Thymus (tissue), 11 donors: Measurements from ENCODE around the gene MCF2L2. TPM values are rescaled to one million over a fixed set of nuclear protein-coding genes. Genes with fewer than 3 reads are reported as not detected.
A peak's percentile ranks its signal among the peaks of the same experiment; 100 is the strongest.

ENCODE experiments used
- DNase-seq, 9 donors: peaks; one replicate each; pipeline ENCODE4 v3.0.0-alpha.2; 2013; ENCODE audit warnings: low spot score in 9 of 9, low read depth in 6 of 9, missing footprints in 1 of 9
- H3K27ac ChIP-seq, 2 donors: one replicate each; pipeline ENCODE4 v1.5.1; 2013; ENCODE audit warnings: control low read depth in 1 of 2, low read depth in 1 of 2, low read length in 1 of 2, mild to moderate bottlenecking in 1 of 2, moderate library complexity in 1 of 2
- H3K27me3 ChIP-seq, 2 donors: one replicate each; pipeline ENCODE4 v1.5.1; 2013; ENCODE audit warnings: low read length in 1 of 2; ENCODE audit not compliant: control insufficient read depth in 2 of 2, insufficient read depth in 1 of 2
- H3K36me3 ChIP-seq, 2 donors: one replicate each; pipeline ENCODE4 v1.5.1; 2013; ENCODE audit warnings: low read length in 1 of 2, mild to moderate bottlenecking in 1 of 2, moderate library complexity in 1 of 2; ENCODE audit not compliant: control insufficient read depth in 2 of 2, insufficient read depth in 2 of 2
- H3K4me1 ChIP-seq, 2 donors: one replicate each; pipeline ENCODE4 v1.5.1; 2013; ENCODE audit warnings: low read length in 2 of 2; ENCODE audit not compliant: control insufficient read depth in 2 of 2, insufficient read depth in 2 of 2
- H3K4me3 ChIP-seq, 2 donors: one replicate each; pipeline ENCODE4 v1.5.1; 2013; ENCODE audit warnings: low read length in 2 of 2, control low read depth in 1 of 2, mild to moderate bottlenecking in 1 of 2
- H3K9me3 ChIP-seq, 2 donors: one replicate each; pipeline ENCODE4 v1.5.1; 2013; ENCODE audit warnings: low read length in 1 of 2, mild to moderate bottlenecking in 1 of 2; ENCODE audit not compliant: control insufficient read depth in 2 of 2, insufficient read depth in 1 of 2
- WGBS: extraction: QIAGEN DNeasy Blood & Tissue Kit; methylation state at CpG from one replicate; pipeline ENCODE4 v1.1.7; 2013; 5-methylcytosine and 5-hydroxymethylcytosine counted together
- polyA plus RNA-seq: library from polyadenylated mRNA; stranded (reverse); fragments of 200-250 nt; gene quantifications from one replicate; pipeline ENCODE4 v1.2.3, GENCODE V29; 2013
- total RNA-seq: library from RNA; stranded (reverse); fragments of 120-200 nt; gene quantifications from one replicate; pipeline ENCODE4 v1.2.4, GENCODE V29; 2013
- donor health status: healthy.

Gene MCF2L2
- total and polyA plus RNA-seq, 2 donors, result 1.0 to 1.1 TPM

- Histone ChIP-seq H3K4me3 (no peak overlapping the region), H3K4me1 (peaks cover 0 to 3% of the 10 kb centered on the region in 2 donors), H3K36me3 (no peaks in the 10 kb centered on the region), H3K27ac (no peak overlapping the region), H3K27me3 (no peaks in the 10 kb centered on the region), H3K9me3 (no peaks in the 10 kb centered on the region)
- DNase-seq, result no peak
- WGBS, result 99% methylated on average over 3 of the region's 3 CpGs
These were observed 165.5 kb downstream of the MCF2L2 start for GRCh38 chr3:183262875-183263378.

- no peak overlapping the region for H3K27ac ChIP-seq
- peaks cover 0 to 3% of the 10 kb centered on the region in 2 donors for H3K4me1 ChIP-seq
- WGBS, result 94% methylated on average over 5 of the region's 5 CpGs
- no peak for DNase-seq
- no peak overlapping the region for H3K4me3 ChIP-seq
- H3K9me3 ChIP-seq, result no peaks in the 10 kb centered on the region
- H3K36me3 ChIP-seq, result no peaks in the 10 kb centered on the region
- H3K27me3 ChIP-seq, result peaks cover 2% of the 10 kb centered on the region in 2 donors
These were observed 167.2 kb downstream of the MCF2L2 start for GRCh38 chr3:183261151-183261724.

- H3K27me3 ChIP-seq, result peaks cover 7 to 9% of the 10 kb centered on the region in 2 donors
- 58% methylated on average over 7 of the region's 7 CpGs for WGBS
- no peaks in the 10 kb centered on the region for H3K36me3 ChIP-seq
- no peak for DNase-seq
- no peak overlapping the region for H3K27ac ChIP-seq
- peaks cover 0 to 1% of the 10 kb centered on the region in 2 donors for H3K4me1 ChIP-seq
- H3K9me3 ChIP-seq, result peaks cover 0 to 1% of the 10 kb centered on the region in 2 donors
- no peak overlapping the region for H3K4me3 ChIP-seq
These were observed 168.1 kb downstream of the MCF2L2 start for GRCh38 chr3:183260167-183260904.

- H3K4me3 ChIP-seq, result no peak overlapping the region
These were observed 168.8 kb downstream of the MCF2L2 start for GRCh38 chr3:183259621-183260020.

GRCh38 chr3:183259087-183259486 lies 169.3 kb downstream of the MCF2L2 start:
- Histone ChIP-seq H3K27me3 (peaks cover 20 to 21% of the 10 kb centered on the region in 2 donors), H3K4me1 (peaks cover 2 to 6% of the 10 kb centered on the region in 2 donors), H3K27ac (no peak overlapping the region), H3K36me3 (no peaks in the 10 kb centered on the region), H3K9me3 (peaks cover 3 to 8% of the 10 kb centered on the region in 2 donors), H3K4me3 (no peak overlapping the region)
- WGBS, result 97% methylated on average over 3 of the region's 3 CpGs
- DNase-seq, result no peak

More at GRCh38 chr3:183259621-183260020, 168.8 kb downstream of the MCF2L2 start:
- Histone ChIP-seq H3K9me3 (peaks cover 3 to 7% of the 10 kb centered on the region in 2 donors), H3K27me3 (peaks cover 14 to 16% of the 10 kb centered on the region in 2 donors), H3K36me3 (no peaks in the 10 kb centered on the region), H3K27ac (no peak overlapping the region), H3K4me1 (peaks cover under 1% of the 10 kb centered on the region in 2 donors)
- WGBS, result 91% methylated on average over 2 of the region's 2 CpGs
- no peak for DNase-seq

- no peak for DNase-seq
- Histone ChIP-seq H3K4me1 (peaks cover 10 to 13% of the 10 kb centered on the region in 2 donors), H3K4me3 (no peak overlapping the region), H3K27ac (no peak overlapping the region), H3K9me3 (peaks cover 4 to 12% of the 10 kb centered on the region in 2 donors), H3K36me3 (no peaks in the 10 kb centered on the region), H3K27me3 (peaks cover 35 to 57% of the 10 kb centered on the region in 2 donors)
- 98% methylated on average over 4 of the region's 4 CpGs for WGBS
These were observed 173.1 kb downstream of the MCF2L2 start for GRCh38 chr3:183255348-183255730.

GRCh38 chr3:183254487-183255347 lies 173.7 kb downstream of the MCF2L2 start:
- Histone ChIP-seq H3K4me1 (peaks cover 10 to 13% of the 10 kb centered on the region in 2 donors), H3K27ac (peak overlapping the region; percentile 23 to 83), H3K36me3 (no peaks in the 10 kb centered on the region), H3K9me3 (peaks cover 4 to 12% of the 10 kb centered on the region in 2 donors), H3K27me3 (peaks cover 35 to 57% of the 10 kb centered on the region in 2 donors), H3K4me3 (peak overlapping the region; percentile 31 to 60)
- 13% methylated on average over 49 of the region's 49 CpGs for WGBS
- peak in 2 of 9 donors; percentile 8 to 24 for DNase-seq

GRCh38 chr3:183253528-183254486 lies 174.6 kb downstream of the MCF2L2 start:
- peaks cover 4 to 12% of the 10 kb centered on the region in 2 donors for H3K9me3 ChIP-seq
- no peaks in the 10 kb centered on the region for H3K36me3 ChIP-seq
- H3K4me1 ChIP-seq, result peaks cover 10 to 13% of the 10 kb centered on the region in 2 donors
- WGBS, result under 1% methylated on average over 111 of the region's 111 CpGs
- H3K27ac ChIP-seq, result peak overlapping the region; percentile 70 to 83
- peaks cover 35 to 57% of the 10 kb centered on the region in 2 donors for H3K27me3 ChIP-seq
- DNase-seq, result peak in 2 of 9 donors; percentile 11 to 31
- peak overlapping the region; percentile 50 to 60 for H3K4me3 ChIP-seq
